Middle frontal gyrus (tissue), 1 donor: ENCODE data around the gene KIAA1671.

ENCODE experiments used
- DNase-seq: peaks from one replicate; pipeline ENCODE4 v3.0.0-alpha.2; 2015; ENCODE audit warnings: low spot score; ENCODE audit errors: extremely low spot score

Gene KIAA1671

DNA sequence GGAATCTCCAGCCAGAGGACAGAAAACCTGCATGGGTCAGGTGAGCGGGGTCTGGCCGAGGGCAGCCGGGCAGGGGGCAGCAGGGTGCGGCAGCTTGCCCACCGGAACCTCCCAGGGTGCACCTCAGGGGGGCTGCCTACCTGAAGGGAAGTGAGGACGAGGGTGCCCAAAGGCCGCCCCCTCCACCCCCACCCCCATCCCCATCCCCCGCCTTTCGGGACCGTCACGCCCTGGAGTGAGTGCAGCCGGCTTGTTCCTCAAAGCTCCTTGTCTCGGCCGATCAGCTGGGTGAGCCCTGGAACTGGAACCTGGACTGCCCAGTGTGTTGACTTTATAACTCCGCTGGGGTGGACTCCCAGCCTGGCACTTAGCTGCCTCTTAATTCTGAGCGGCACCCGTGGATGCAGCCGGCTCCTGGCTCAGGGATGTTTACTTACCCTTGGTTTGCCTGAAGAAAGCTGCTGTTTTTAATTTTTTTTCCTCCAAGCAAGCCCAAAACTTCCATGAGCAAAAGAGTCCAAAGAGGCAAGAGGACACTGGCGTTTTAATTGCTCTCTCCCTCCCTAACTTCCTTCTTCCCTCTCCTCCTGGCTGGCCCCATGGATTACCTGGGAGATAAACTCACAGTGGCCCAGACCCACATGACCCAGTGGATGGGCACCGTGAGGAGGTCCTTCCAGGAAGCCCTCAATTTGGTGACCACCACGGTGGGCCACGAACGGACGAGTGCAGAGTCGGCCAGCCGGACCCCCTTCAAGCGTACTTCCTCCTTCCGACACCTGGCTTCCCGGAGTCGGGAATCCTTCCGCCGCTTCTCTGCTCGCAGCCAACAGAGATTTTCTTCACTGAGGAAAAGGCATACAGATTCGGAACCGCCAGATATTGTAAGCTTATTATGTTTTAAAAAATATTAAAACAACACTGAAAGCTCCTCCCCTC is 159.3 kb downstream of the KIAA1671 start:
- no peak for DNase-seq

DNA sequence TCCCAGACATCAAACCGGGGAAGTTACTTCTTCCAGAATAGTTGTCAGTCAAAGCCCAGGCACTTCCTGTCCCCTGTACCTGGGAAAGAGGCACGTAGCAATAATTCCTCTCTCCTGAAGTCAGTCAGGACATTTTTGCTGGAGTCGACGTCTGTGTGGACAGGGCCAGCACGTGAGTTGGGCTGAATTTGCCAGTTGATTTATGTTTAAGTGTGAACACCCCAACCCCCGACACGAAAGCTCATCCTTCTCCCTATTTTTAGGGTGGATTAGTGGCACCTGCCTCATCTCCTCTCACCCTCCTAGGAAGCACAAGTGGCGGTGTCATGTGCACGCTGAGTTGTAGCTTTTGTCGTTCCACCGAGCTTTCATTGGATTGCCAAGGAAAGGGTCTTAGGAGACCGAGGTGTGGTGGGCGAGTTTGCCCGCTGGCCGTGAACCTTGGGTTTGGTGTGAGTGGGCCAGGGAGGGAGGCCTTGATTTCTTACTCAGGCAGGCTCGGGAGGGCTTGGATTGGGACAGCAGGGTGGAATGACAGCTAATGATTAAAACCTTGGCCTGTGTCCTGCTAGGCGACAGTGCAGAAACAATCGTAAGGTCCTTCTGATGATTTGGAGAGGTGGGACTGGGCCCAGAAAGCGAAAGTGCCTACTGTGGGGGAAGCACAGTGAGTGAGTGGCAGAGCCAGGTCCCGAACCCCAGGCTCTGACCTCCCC is 160.2 kb downstream of the KIAA1671 start:
- no peak for DNase-seq

DNA sequence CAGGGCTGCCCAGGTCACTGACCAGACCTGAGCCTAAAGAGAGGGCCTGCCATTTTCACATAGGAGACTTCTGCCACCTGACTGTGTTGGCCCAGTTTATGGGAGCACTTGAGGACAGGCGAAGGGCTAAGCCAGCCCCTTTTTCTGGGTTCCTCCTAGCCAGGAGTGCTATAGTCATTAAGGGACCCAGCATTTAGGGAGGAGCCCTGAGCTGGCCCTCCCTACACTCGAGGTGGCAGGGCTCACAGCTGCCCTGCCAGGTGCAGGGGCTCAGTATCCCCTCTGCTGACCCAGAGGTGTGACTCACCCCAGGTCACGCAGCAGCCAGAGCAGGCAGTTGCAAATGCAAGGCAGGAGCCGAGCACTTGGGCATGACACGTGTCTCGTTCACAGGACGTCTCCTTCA is 160.8 kb downstream of the KIAA1671 start:
- no peak for DNase-seq

DNA sequence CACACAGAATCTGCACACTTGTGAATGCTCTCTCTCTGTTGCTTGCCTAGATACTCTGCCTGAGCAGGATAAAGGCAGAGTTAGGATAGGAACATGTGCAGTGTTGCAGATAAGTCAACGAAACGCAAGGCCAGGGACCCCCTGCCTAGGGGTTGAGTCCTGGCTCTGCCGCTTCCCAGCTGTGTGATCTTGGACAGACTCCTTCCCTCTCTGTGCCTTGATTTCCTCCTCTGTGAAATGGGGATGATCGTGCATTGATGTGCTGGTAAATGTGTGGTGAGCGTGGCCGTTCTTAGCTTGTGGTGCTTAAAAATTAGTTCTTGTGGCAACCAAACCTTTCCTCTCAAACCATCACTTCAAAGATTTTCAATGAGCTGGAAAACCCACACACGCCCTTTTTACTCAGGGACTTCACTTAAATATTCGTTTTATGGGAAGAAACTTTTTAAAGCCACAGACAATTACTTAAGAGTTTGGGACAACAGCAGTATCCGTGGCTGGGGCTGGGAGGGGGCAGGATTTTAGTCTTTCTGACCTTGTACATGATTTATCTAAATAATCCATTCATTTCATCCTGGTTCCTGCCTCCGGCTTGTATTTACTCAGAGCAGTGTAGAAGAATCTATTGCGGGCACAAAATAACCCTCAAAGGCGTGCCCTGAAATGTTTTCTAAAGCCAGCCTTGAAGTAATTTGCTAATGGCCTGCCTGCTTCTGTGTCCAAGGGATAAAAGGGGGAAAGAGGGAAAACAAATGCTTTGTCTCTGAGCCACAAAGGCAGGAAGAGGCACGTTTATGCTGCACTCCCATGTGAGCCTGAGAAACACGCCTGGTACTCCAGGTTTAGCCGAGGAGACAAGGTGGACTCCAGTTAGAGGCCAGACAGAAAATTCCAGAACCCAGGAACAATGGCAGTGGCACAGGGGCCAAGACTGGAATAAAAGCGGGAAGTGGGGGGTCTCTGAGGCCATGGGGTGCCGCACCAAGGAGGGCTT is 162.2 kb downstream of the KIAA1671 start:
- DNase-seq = no peak

DNA sequence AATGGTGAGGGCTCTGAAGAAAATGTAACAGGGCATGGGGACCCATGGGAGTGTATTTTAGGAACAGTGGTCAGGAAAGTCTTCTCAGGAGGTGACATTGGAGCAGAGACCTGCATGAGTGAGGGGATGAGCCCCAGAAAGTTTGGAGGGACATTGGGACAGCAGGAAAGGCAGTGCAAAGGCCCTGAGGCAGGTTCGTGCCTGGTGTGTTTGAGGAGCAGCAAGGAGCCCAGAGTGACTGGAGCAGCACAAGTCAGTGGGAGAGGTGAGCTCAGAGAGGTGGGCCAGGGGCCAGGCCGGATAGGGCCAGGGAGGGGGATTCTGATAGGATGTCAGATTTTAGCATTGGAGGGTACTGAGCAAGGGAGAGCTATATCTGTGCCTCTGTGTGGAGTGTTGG is 167.1 kb downstream of the KIAA1671 start:
- DNase-seq = no peak

DNA sequence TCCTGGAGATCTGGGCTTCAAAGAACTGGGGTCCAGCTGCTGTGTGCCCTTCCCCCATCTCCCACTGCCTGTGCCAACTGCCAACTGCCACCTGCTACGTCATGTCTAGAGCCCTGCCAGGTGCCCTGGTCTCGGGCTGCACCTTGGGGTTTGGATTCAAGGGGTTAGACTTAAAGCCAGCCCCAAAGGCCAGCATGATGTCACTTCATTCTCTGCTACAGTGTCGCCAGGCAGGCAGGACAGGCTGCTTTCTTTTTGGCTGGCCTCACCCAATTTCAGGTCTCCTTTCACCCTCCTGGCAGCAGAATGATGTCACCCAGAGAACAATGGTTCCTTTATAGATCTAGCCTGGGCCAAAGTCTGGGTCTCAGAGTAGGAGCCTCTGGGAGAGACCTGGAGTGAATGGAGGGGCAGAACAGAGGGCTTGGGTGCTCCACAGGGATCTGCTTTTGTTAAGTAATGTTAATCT is 167.6 kb downstream of the KIAA1671 start:
- no peak for DNase-seq

DNA sequence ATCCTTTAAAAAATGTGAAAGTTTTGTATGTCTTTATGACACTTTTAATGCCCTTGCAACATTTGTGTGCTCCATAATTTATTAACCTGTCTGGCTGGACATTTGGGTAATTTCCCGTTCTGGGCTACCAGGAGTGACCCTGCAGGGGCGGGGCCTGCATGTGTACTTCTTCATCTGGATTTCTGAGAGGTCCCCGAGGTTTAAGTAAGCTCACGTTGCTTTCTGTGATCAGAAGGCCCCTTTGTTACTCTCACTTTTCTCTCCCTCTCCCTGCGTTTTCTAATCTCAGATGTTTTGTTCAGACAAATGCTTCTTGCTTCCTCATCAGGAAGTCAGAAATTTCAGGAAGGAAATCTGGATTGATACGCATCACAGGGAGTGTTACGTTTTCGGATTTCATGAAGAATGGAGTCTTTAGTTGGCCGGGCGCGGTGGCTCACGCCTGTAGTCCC is 168.3 kb downstream of the KIAA1671 start:
- no peak for DNase-seq

DNA sequence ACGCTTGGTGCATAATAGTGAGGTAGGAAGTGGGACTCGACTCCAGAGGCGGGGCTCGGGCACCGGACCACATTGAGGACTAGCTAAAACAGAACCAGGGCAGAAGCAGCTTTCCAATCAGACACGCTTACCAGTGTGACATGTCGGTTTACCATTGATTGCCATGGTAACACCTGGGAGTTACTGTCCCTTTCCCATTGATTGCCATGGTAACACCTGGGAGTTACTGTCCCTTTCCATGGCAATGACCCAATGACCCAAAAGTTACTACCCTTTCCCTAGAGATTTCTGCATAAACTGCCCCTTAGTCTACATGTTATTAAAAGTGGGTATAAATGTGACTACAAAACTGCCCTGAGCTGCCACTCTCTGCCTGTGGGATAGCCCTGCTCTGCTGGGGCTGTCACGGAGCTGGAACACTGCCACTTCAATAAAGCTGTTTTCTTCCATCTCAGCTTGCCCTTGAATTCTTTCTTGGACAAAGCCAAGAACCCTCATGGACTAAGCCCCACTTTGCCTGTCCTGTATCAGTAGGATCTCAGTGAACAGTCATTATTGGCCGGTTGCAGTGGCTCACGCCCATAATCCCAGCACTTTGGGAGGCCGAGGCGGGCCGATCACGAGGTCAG is 169.7 kb downstream of the KIAA1671 start:
- DNase-seq = no peak

DNA sequence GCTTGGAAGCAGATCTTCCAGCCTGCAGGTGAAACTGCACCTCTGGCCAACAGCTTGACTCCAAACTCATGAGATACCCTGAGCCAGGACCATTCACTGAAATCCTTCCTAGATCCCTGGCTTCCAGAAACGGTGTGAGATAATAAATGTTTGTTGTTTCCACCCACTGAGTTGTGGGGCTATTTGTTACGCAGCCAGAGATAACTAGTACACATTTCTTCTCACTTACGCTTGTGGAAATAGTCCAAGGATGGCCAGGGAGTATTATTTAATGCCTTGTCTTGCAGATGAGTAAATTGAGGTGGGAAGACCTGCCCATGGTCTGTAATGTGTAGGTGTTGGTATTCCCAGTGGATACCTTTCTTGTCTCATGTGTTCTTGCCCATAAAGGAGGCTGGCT is 171.2 kb downstream of the KIAA1671 start:
- no peak for DNase-seq

DNA sequence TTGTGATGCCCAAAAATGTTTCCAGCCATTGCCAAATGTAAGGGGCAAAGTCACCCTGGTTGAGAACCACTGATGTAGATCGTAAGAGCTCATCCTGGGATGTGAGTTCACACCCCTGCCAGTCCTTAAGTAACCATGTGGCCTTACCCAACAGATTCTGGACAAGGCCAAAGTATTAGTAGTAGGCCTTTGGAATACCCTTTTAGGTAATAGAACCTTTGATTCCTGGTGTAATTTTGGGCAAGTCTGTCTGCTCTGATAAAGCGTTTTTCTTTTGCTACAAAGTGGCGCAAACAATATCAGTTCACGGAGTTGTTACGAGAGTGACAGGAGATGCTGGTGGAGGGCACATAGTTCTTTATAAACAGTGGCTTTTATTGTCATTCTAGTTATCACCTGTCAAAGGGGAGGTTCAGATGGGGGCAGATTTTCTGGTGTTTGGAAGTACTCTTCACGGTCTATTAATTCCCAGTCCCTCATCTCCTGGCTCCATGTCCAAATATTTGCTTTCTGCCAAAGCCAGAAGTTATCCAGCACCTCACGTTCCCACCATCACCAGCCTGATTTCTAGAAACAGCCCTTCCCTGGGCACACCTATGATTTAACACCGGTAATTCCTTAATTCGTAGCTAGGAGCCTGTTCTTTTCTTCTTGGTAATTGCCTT is 173.3 kb downstream of the KIAA1671 start:
- DNase-seq = no peak

DNA sequence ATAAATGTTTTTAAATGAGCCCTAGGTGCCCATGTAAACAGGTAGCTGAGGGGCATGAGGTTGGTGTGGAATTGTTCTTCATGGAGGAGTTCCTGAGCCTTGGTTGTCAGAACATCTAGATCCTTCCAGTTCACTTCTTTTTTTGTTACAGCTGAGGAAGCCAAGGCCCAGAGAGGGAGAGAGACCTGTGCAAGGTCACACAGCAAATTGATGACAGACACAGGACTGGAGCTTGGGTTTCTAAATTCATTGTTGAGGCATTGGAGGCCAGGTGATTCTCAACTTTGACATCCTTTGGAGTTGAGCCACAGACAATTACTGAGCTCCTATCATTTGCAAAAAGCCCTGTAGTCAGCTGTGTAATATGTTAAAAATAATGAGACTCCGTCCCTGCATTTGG is 174.0 kb downstream of the KIAA1671 start:
- DNase-seq = no peak

DNA sequence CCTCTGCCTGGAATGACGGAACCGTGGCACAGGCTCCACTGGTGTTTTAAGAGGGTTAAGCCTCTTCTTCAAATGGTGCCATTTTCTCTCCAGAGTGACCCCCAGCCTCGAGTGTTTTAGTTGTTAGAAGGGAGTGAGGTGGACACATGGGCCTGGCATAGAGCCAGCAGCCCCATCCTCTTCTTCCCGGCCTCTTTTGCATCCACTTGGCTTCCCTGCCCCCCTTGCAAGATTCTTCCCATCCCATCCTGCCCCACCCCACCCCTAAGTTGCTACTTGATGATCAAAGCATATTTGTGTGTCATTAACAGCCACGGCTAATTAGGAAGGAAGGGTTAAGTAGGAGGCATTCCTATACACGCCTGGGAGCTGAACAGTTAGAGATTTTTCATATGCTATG is 174.8 kb downstream of the KIAA1671 start:
- no peak for DNase-seq

DNA sequence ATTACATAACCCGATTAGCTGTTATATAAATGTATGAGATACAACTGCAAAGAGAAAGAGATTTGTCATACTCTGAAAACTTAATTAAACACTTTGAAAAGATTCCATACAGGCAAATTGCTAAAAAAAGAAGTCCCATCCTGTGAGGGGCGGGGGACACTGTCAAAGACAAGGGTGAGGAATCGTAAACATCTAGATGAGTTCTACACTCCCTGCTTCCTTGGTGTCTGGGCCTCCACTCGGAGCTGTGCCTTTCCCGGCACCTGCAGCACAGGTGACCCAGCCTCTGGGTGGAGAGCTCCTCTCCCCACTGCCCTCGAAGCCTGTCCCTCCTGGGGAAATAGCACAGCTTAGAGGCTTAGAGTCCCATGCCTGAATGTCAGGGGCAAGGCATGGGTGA is 177.9 kb downstream of the KIAA1671 start:
- DNase-seq = no peak

DNA sequence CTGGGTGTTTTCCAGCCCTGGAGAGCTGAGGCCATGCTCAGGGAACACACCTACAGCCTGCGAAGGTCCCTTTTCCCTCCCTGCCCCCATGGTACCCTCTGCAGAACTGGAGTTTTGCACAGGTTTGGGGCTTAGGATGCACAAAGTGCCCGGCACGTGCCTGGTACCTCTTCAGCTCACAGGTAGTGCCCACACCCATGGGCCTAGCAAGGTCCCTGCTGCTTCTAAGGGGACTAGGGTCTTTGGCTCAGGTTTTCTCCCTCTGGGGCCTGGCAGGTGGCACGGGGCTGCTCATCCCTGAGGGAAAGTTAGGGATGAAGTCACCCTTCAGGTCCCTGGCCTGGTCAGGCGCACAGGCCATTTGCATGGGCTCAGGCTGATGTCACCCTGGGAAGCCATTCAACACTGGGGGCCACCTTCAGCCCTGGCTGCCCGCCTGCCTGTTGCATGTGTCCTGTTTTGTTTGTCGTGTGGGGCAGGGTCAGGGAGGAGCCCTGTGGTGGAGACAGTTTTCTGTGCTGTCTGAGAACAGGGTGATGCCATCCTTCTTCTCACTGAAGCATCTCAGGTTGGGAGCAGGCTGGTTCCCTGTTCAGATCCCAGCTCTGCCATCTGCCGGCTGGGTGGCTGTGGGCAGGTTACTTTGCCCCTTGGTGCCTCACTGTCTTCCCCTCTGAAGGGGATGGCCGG is 178.8 kb downstream of the KIAA1671 start:
- no peak for DNase-seq

DNA sequence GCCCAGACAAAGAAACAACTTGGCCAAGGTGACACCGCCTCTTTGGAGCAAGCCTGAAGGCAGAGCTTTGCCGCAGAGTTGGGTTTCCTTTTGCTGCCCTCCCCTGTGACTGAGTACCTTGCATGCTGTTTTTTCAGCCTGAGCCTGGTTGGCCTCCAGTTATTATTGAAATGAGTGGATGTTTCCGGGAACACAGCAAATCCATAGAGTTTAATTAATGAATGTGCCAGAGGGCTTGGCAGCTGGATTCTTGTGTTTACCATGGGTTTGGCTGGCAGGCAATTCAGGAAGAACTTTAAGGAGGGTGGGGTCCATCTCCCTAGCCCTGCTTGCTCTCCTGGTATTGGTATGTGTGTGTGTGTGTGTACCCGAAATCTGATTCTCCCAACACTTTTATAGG is 181.5 kb downstream of the KIAA1671 start:
- DNase-seq = no peak

DNA sequence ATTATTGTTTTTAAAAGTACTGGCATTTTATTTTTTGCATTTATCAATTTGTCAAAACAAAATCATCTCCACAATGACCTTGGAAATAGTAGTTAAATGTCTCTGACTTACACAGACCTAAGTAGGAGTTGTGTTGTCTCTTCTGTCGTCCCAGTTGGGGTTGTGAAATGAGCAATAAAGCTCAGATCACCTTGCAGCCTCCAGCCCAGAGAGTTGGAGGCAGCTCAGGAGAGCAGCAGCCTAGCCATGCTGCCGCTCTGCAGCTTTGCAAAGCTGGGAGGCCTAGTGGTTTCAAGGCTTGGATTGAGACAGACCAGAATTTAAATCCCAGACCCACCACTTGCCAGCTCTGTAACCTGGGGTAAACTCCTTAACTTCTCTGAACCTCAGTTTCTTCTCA is 181.9 kb downstream of the KIAA1671 start:
- no peak for DNase-seq

DNA sequence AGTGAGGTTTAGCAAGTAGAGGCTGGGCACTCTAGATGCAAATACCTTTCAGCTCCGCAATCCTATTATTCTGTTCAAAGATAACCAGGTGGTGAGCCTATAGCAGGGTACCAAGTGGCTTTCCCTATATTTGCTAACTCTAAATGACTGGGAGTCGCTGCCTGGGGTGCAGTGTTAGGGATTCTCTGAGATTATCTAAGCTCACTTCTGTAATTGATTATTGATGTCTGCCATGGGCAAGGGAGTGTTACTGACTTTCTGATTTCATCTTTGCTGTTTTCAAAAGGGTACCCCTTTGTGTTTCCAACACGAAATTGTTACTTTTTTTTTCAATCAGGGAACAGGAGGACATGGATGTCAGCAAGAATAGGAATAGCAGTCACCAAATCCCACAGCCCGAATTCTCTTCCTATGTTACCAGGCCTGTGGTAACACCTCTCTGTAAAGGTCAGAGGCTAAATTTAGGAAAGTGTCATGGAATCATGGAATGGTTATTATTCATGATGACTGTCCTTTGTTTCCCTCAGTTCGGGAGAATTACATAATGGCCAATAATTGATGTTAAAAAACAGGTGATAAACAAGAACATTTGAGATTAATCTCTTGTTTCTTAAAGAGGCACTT is 184.5 kb downstream of the KIAA1671 start:
- no peak for DNase-seq

DNA sequence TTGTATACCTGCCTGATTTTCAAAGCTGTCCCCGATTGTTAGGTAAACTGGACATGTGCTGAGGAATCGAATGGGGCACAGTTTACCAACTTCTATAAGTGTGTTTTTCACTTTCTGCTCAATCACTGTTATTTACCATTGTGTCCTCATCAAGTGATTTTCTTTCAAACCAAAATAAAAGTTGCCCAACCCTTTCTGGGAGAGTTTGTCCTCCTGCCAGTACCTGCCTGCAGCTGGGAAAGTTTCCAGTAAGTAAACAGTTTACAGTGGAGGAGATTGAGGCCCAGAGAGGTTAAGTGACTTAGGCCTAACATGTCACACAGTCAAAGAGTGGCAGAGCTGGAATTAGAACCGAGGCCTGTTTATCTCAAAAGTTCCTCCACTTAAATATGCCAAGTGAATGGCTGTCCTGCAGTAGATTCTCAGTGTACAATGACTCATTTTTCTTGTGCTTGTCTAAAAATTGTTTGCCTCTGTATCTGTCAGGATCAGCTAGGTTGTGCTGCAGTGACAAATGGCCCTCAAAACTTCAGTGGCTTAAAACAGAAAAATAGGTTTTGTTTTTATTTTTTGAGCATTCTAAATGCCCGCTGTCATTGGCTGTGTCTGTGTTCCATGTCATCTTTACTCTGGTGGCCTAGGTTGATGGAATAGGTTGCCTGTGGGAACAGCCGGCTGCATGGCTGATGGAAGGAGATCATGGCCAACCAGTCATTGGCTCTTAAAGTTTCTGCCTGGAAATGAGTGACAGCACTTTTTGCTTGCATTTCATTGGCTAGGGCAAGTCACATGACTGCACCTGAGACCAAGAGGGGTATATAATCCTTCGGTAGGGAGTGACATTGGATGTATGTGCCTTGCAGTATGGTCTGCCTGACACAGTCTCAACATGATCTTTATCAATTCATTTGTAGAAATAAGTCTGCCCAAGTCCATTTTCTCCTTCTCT is 185.3 kb downstream of the KIAA1671 start:
- no peak for DNase-seq
